ENCODE results near the gene BAAT.

BAAT gene

GRCh38 chr9:101369884-101370531 is 14.8 kb downstream of the BAAT start:
- DNase-seq (ENCODE audit: extremely low read depth, low read depth), result no peak
- no peak for TF ChIP-seq CTCF (IDR thresholded peaks at IDR 0.05; ENCODE audit: low read depth, low read length)

- TF ChIP-seq CTCF (IDR thresholded peaks at IDR 0.05; ENCODE audit: low read depth, low read length), result no peak
- DNase-seq (ENCODE audit: extremely low read depth, low read depth), result no peak
Observed at GRCh38 chr9:101369286-101369685, 15.5 kb downstream of the BAAT start.

- TF ChIP-seq CTCF (IDR thresholded peaks at IDR 0.05; ENCODE audit: low read depth, low read length), result no peak
- DNase-seq (ENCODE audit: extremely low read depth, low read depth), result no peak
Observed at GRCh38 chr9:101367323-101367722, 17.5 kb downstream of the BAAT start.

- TF ChIP-seq CTCF (IDR thresholded peaks at IDR 0.05; ENCODE audit: low read depth, low read length), result no peak
- no peak for DNase-seq (ENCODE audit: extremely low read depth, low read depth)
Observed at GRCh38 chr9:101366038-101366756, 18.6 kb downstream of the BAAT start.

GRCh38 chr9:101365181-101365580 is 19.6 kb downstream of the BAAT start:
- TF ChIP-seq CTCF (IDR thresholded peaks at IDR 0.05; ENCODE audit: low read depth, low read length), result no peak
- no peak for DNase-seq (ENCODE audit: extremely low read depth, low read depth)

GRCh38 chr9:101362450-101362849 is 22.4 kb downstream of the BAAT start:
- no peak for DNase-seq (ENCODE audit: extremely low read depth, low read depth)

More at GRCh38 chr9:101362450-101362849, 22.4 kb downstream of the BAAT start:
- TF ChIP-seq CTCF (IDR thresholded peaks at IDR 0.05; ENCODE audit: low read depth, low read length), result no peak

Data from AG09319 (cell line).